ENCODE measurements around the gene PITPNC1.

GRCh38 chr17:67693811-67694210 is 316.7 kb downstream of the PITPNC1 start:
- TF ChIP-seq CTCF (IDR thresholded peaks at IDR 0.05; ENCODE audit: low read length) (no peak), EZH2 (optimal IDR thresholded peaks at IDR 0.05; ENCODE audit: low read depth, low read length) (no peak)
